A375 (cell line): ENCODE results near the gene HRCT1. TPM values are rescaled to one million over a fixed set of nuclear protein-coding genes. Genes with fewer than 3 reads are reported as not detected.

Experiments used
- total RNA-seq: library from RNA; depleted of rRNA; stranded (reverse); fragments of >200 nt; shearing (Covaris generic); gene quantifications from 2 replicates; pipeline ENCODE4 v1.2.3, GENCODE V29; 2014; rRNA removed

Gene HRCT1
- 7.3 and 10.7 TPM in 2 replicates for total RNA-seq

GRCh38 chr9:35905912-35906679 is at the start of gene HRCT1:
HRCT1 (plus strand) TSS chr9:35906202; CDS start chr9:35906288, 86 bp downstream.

DNA sequence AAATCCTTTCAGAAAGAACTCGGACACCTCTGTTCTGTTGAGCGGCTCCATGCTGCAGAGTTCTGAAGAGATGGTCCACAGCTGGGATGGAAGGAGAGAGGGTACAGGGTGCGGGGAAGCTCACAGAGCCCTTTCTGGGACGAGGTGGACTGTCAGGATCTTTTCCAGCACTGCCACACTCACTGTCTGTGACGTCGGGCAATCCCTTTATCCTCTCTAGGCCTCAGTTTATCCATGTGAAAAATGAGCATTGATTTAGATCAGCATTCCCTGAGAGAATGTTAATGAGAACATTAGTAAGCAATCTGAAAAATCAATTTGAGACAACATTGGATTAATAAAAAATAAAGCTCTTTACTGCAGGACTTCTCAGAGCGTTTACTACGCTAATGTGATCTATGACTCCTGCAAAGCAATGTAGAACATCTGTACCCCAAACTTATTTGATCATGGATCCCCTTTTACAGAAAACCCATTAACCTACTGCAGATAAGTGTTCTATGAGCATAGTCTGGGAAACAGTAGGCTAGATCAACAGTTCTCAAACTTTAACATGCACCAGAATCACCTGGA is 35.6 kb upstream of the HRCT1 start, which contains the start of gene OR13J1:
OR13J1 (minus strand) TSS at position 51 of the 573 bp plus-strand sequence; CDS start at position 51, 0 bp downstream.

DNA sequence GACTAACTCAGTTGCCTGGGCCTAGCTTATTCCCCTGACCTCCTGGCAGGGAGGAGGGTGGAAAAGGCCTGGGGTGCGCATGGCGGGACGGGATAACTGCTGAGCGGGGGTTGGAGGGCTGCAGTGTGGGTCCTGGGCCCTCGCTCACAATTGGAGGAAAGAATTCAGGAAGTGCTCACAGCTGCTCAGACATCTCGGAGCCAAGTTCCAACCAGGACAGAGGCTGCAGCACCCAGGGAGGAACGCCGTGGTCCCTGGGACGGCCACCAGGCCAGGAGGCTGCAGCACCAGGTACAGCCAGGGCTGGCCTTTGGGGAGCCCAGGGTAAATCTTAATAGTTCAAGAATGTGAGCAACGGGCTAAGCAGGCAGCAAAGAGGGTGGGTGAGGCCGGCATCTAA is 3.3 kb downstream of the HRCT1 start, which contains the start of gene SPAAR:
SPAAR (plus strand) TSS at position 217 of the 400 bp plus-strand sequence. CDS start 974 bp downstream, outside the sequence.

Other genes with a start within 250 kb of the HRCT1 start
- 24,429 and 35,489 TPM in 2 replicates for gene RMRP, start 248.2 kb upstream of the HRCT1 start, total RNA-seq
- gene CCDC107, start 247.9 kb upstream of the HRCT1 start, total RNA-seq: 10.5 and 14.1 TPM in 2 replicates
- 5.9 and 6.6 TPM in 2 replicates for gene ARHGEF39, start 241.0 kb upstream of the HRCT1 start, total RNA-seq
- gene CA9, start 232.3 kb upstream of the HRCT1 start, total RNA-seq: 23.5 and 29.2 TPM in 2 replicates
- 435 and 454 TPM in 2 replicates for gene TPM2, start 216.3 kb upstream of the HRCT1 start, total RNA-seq
- gene TLN1, start 174.0 kb upstream of the HRCT1 start, total RNA-seq: 168 and 176 TPM in 2 replicates
- gene CREB3, start 173.5 kb upstream of the HRCT1 start, total RNA-seq: 37.5 and 41.9 TPM in 2 replicates
- 49.6 and 50.5 TPM in 2 replicates for gene GBA2, start 157.0 kb upstream of the HRCT1 start, total RNA-seq
- gene RGP1, start 156.9 kb upstream of the HRCT1 start, total RNA-seq: 20.3 and 20.9 TPM in 2 replicates
- not detected in 2 replicates for gene MSMP, start 151.9 kb upstream of the HRCT1 start, total RNA-seq
- 2.0 and 5.1 TPM in 2 replicates for gene NPR2, start 114.6 kb upstream of the HRCT1 start, total RNA-seq
- 1.2 and 3.7 TPM in 2 replicates for gene SPAG8, start 93.9 kb upstream of the HRCT1 start, total RNA-seq
- gene HINT2, start 91.2 kb upstream of the HRCT1 start, total RNA-seq: 95.7 and 102 TPM in 2 replicates
- not detected in 2 replicates for gene FAM221B, start 77.5 kb upstream of the HRCT1 start, total RNA-seq
- gene TMEM8B, start 77.0 kb upstream of the HRCT1 start, total RNA-seq: 1.5 and 1.7 TPM in 2 replicates
- not detected in 2 replicates for gene OR13J1, start 35.8 kb upstream of the HRCT1 start, total RNA-seq
- 0.60 TPM in 1 of 2 replicates, not detected in the other for gene SPAAR, start 3.3 kb downstream of the HRCT1 start, total RNA-seq
- not detected in 2 replicates for gene OR2S2, start 52.0 kb downstream of the HRCT1 start, total RNA-seq
- gene RECK, start 130.7 kb downstream of the HRCT1 start, total RNA-seq: 4.5 and 4.9 TPM in 2 replicates
- 1.2 and 2.3 TPM in 2 replicates for gene GLIPR2, start 230.5 kb downstream of the HRCT1 start, total RNA-seq